Smooth muscle cell (in vitro differentiated cells): Measurements from ENCODE around the gene VAC14. TPM values are rescaled to one million over a fixed set of nuclear protein-coding genes. Genes with fewer than 3 reads are reported as not detected.

Experiments used
- DNase-seq: peaks from one replicate; lab custom pipeline; 2025; ENCODE audit not compliant: unreplicated experiment; lab: John Stamatoyannopoulos, UW
- H2AFZ ChIP-seq: fragments of 200-600 bp; sonication (generic); 2 replicates; pipeline ENCODE4 v1.6.0; 2016; ENCODE audit warnings: antibody characterized with exemption, low read depth, mild to moderate bottlenecking
- H3F3A ChIP-seq: fragments of 200-600 bp; sonication (generic); 2 replicates; pipeline ENCODE4 v1.6.0; 2017; ENCODE audit warnings: antibody characterized with exemption, low read depth
- H3K27ac ChIP-seq: fragments of 200-600 bp; sonication (generic); 2 replicates; pipeline ENCODE4 v1.5.1; 2016; ENCODE audit warnings: low read depth, mild to moderate bottlenecking
- H3K27me3 ChIP-seq: fragments of 200-600 bp; sonication (generic); 2 replicates; pipeline ENCODE4 v1.6.1; 2016; ENCODE audit warnings: low read depth, mild to moderate bottlenecking
- H3K36me3 ChIP-seq: fragments of 200-600 bp; sonication (generic); 2 replicates; pipeline ENCODE4 v1.5.1; 2016; ENCODE audit warnings: low read depth
- H3K4me1 ChIP-seq: fragments of 200-600 bp; sonication (generic); 2 replicates; pipeline ENCODE4 v1.5.1; 2016; ENCODE audit warnings: low read depth
- H3K4me2 ChIP-seq: fragments of 200-600 bp; sonication (generic); 2 replicates; pipeline ENCODE4 v1.6.0; 2016; ENCODE audit warnings: mild to moderate bottlenecking
- H3K4me3 ChIP-seq: fragments of 200-600 bp; sonication (generic); 2 replicates; pipeline ENCODE4 v1.5.1; 2016; ENCODE audit warnings: mild to moderate bottlenecking
- H3K79me2 ChIP-seq: fragments of 200-600 bp; sonication (generic); 2 replicates; pipeline ENCODE4 v1.6.0; 2016; ENCODE audit warnings: low read depth, mild to moderate bottlenecking
- H3K9ac ChIP-seq: fragments of 200-600 bp; sonication (generic); 2 replicates; pipeline ENCODE4 v1.6.0; 2016; ENCODE audit warnings: low read depth
- H3K9me3 ChIP-seq: fragments of 200-600 bp; sonication (generic); replicated peaks from 2 replicates; pipeline ENCODE4 v1.5.1; 2016; ENCODE audit warnings: low read depth
- H4K20me1 ChIP-seq: fragments of 200-600 bp; sonication (generic); 2 replicates; pipeline ENCODE4 v1.6.0; 2016; ENCODE audit warnings: low read depth
- WGBS: methylation state at CpG from one replicate; pipeline ENCODE4 v1.1.7; 2016; ENCODE audit warnings: low lambda C conversion rate; 5-methylcytosine and 5-hydroxymethylcytosine counted together
- polyA plus RNA-seq: library from polyadenylated mRNA; unstranded; fragments of >200 nt; fragmentation: Nextera tagmentation; extraction: Ambion mirVana; gene quantifications from 2 replicates; pipeline ENCODE4 v1.2.1, GENCODE V29; 2016
- total RNA-seq: library from RNA; depleted of rRNA; stranded (reverse); fragments of >200 nt; gene quantifications from 2 replicates; pipeline ENCODE4 v1.2.3, GENCODE V29; 2014
- TF ChIP-seq, protein P1 (sequence below): fragments of 200-600 bp; sonication (generic); IDR thresholded peaks from 2 replicates; pipeline ENCODE4 v1.5.1; 2017; ENCODE audit warnings: borderline replicate concordance, mild to moderate bottlenecking, antibody characterized with exemption; ENCODE audit not compliant: insufficient read depth, poor library complexity, severe bottlenecking

VAC14 gene
- total and polyA plus RNA-seq, 2 experiments from 2014 or later: 27.9 to 52.3 TPM

DNA sequence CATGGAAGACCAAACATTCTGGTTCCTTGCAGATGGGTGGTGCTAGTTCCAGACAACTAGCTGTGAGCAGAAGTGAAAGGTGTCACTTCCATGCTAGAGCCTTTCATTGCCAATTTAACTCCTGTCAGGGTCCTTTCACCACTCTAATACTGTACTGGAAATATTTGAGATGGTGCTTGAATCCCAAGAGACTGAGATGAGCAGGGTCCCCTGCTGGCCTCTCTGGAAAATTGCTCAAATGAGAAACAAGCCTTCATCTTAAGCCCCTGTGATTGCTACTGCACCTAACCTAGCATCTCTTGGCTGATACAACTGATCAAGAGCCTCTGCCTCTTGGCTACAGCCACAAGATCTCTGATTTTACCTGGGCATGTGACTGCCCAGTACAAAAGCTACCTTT, 7.4 kb upstream of the VAC14 start:
- Histone ChIP-seq H3K27me3 (peaks cover 37% of the 10 kb centered on the region), H3K9me3 (no peaks in the 10 kb centered on the region), H3K9ac (no peak overlapping the region), H2AFZ (no peak overlapping the region), H3K79me2 (no peaks in the 10 kb centered on the region), H3K4me2 (no peak overlapping the region), H4K20me1 (no peaks in the 10 kb centered on the region), H3K36me3 (no peaks in the 10 kb centered on the region), H3K4me3 (no peak overlapping the region), H3K4me1 (no peaks in the 10 kb centered on the region), H3K27ac (no peak overlapping the region), H3F3A (no peaks in the 10 kb centered on the region)
- no peak for DNase-seq
- TF ChIP-seq, protein P1, sequence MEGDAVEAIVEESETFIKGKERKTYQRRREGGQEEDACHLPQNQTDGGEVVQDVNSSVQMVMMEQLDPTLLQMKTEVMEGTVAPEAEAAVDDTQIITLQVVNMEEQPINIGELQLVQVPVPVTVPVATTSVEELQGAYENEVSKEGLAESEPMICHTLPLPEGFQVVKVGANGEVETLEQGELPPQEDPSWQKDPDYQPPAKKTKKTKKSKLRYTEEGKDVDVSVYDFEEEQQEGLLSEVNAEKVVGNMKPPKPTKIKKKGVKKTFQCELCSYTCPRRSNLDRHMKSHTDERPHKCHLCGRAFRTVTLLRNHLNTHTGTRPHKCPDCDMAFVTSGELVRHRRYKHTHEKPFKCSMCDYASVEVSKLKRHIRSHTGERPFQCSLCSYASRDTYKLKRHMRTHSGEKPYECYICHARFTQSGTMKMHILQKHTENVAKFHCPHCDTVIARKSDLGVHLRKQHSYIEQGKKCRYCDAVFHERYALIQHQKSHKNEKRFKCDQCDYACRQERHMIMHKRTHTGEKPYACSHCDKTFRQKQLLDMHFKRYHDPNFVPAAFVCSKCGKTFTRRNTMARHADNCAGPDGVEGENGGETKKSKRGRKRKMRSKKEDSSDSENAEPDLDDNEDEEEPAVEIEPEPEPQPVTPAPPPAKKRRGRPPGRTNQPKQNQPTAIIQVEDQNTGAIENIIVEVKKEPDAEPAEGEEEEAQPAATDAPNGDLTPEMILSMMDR: peak; percentile 5

DNA sequence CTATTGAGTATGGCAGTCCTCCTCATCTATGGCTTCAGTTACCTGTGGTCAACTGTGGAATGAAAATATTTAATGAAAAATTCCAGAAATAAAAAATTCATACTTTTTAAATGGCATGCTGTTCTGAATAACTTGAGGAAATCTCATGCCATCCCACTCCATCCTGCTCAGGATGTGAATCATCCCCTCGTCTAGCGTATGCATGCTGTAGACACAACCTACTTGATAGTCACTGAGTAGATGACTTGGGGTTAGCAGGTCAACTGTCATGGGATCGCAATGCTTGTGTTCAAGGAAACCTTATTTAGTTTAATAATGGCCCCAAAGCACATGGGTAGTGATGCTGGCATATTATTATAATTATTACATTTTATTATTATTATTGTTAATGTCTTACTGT, 4.8 kb upstream of the VAC14 start:
- H3K27ac ChIP-seq: peak overlapping the region; percentile 68
- H3K4me3 ChIP-seq: no peak overlapping the region
- peaks cover 34% of the 10 kb centered on the region for H3K27me3 ChIP-seq
- no peaks in the 10 kb centered on the region for H3F3A ChIP-seq
- H3K9ac ChIP-seq: no peak overlapping the region
- no peak overlapping the region for H2AFZ ChIP-seq
- no peaks in the 10 kb centered on the region for H3K36me3 ChIP-seq
- no peaks in the 10 kb centered on the region for H3K9me3 ChIP-seq
- no peaks in the 10 kb centered on the region for H3K4me1 ChIP-seq
- H3K79me2 ChIP-seq: no peaks in the 10 kb centered on the region
- no peaks in the 10 kb centered on the region for H4K20me1 ChIP-seq
- TF ChIP-seq, protein P1: no peak
- WGBS: 50% methylated on average over 3 of the region's 3 CpGs
- no peak overlapping the region for H3K4me2 ChIP-seq
- no peak for DNase-seq

GRCh38 chr16:70805380-70805779, 4.4 kb upstream of the VAC14 start:
- H3K4me1 ChIP-seq: peaks cover under 1% of the 10 kb centered on the region
- H3K4me2 ChIP-seq: no peak overlapping the region
- peaks cover 31% of the 10 kb centered on the region for H3K27me3 ChIP-seq
- peak overlapping the region; percentile 5 for H3K9ac ChIP-seq
- no peak overlapping the region for H2AFZ ChIP-seq
- DNase-seq: no peak
- H4K20me1 ChIP-seq: no peaks in the 10 kb centered on the region
- H3K27ac ChIP-seq: peak overlapping the region; percentile 68
- H3K4me3 ChIP-seq: no peak overlapping the region
- H3K36me3 ChIP-seq: no peaks in the 10 kb centered on the region
- no peaks in the 10 kb centered on the region for H3K9me3 ChIP-seq
- TF ChIP-seq, protein P1: no peak
- no peaks in the 10 kb centered on the region for H3F3A ChIP-seq
- WGBS: 69% methylated on average over 6 of the region's 6 CpGs
- H3K79me2 ChIP-seq: peaks cover 4% of the 10 kb centered on the region

- TF ChIP-seq, protein P1: no peak
- H3K27ac ChIP-seq: peak overlapping the region; percentile 68
- WGBS: 58% methylated on average over 2 of the region's 2 CpGs
- H3K79me2 ChIP-seq: peaks cover 10% of the 10 kb centered on the region
- H2AFZ ChIP-seq: no peak overlapping the region
- H3K36me3 ChIP-seq: no peaks in the 10 kb centered on the region
- no peak for DNase-seq
- peak overlapping the region; percentile 5 for H3K9ac ChIP-seq
- H3K27me3 ChIP-seq: peaks cover 26% of the 10 kb centered on the region
- no peak overlapping the region for H3K4me2 ChIP-seq
- no peaks in the 10 kb centered on the region for H4K20me1 ChIP-seq
- no peak overlapping the region for H3K4me3 ChIP-seq
- H3K4me1 ChIP-seq: peaks cover 7% of the 10 kb centered on the region
- no peaks in the 10 kb centered on the region for H3F3A ChIP-seq
- H3K9me3 ChIP-seq: no peaks in the 10 kb centered on the region
These were observed 3.8 kb upstream of the VAC14 start for GRCh38 chr16:70804734-70805169.
